Endodermal cell (in vitro differentiated cells): ENCODE measurements around the gene CNKSR1. TPM values are rescaled to one million over a fixed set of nuclear protein-coding genes. Genes with fewer than 3 reads are reported as not detected.

Experiments used
- DNase-seq: peaks from one replicate; pipeline ENCODE4 v3.0.0-alpha.2; 2017
- H3K27ac ChIP-seq: 2 replicates; pipeline ENCODE4 v1.5.1; 2013; ENCODE audit warnings: mild to moderate bottlenecking, low read depth, low read length, moderate library complexity
- H3K27me3 ChIP-seq: 2 replicates; pipeline ENCODE4 v1.6.1; 2013; ENCODE audit warnings: mild to moderate bottlenecking, low read length, moderate library complexity; ENCODE audit not compliant: insufficient read depth, control insufficient read depth, poor library complexity, severe bottlenecking
- H3K36me3 ChIP-seq: 2 replicates; pipeline ENCODE4 v1.7.0; 2013; ENCODE audit warnings: mild to moderate bottlenecking, low read length, moderate library complexity; ENCODE audit not compliant: control insufficient read depth, insufficient read depth
- H3K4me1 ChIP-seq: one replicate; pipeline ENCODE4 v1.7.0; 2013; ENCODE audit warnings: low read length; ENCODE audit not compliant: control insufficient read depth, insufficient read depth
- H3K4me3 ChIP-seq: 2 replicates; pipeline ENCODE4 v1.5.1; 2013; ENCODE audit warnings: mild to moderate bottlenecking, low read length, moderate library complexity
- H3K9ac ChIP-seq: 2 replicates; pipeline ENCODE4 v1.6.1; 2013; ENCODE audit warnings: mild to moderate bottlenecking, low read length, moderate library complexity; ENCODE audit not compliant: poor library complexity, severe bottlenecking; ENCODE audit errors: extremely low read depth
- H3K9me3 ChIP-seq: 2 replicates; pipeline ENCODE4 v1.6.1; 2013; ENCODE audit warnings: mild to moderate bottlenecking, low read length, moderate library complexity; ENCODE audit not compliant: control insufficient read depth
- H3K27ac Mint-ChIP-seq: 2 replicates; pipeline ENCODE4 v1.8.0; 2020; ENCODE audit warnings: mixed read lengths
- H3K27me3 Mint-ChIP-seq: 2 replicates; pipeline ENCODE4 v1.8.0; 2021; ENCODE audit warnings: mild to moderate bottlenecking, mixed read lengths; ENCODE audit not compliant: insufficient read depth
- H3K36me3 Mint-ChIP-seq: 2 replicates; pipeline ENCODE4 v1.8.0; 2020; ENCODE audit warnings: low read depth, mixed read lengths
- H3K4me1 Mint-ChIP-seq: 2 replicates; pipeline ENCODE4 v1.8.0; 2020; ENCODE audit warnings: mixed read lengths
- H3K4me3 Mint-ChIP-seq: 2 replicates; pipeline ENCODE4 v1.8.0; 2020; ENCODE audit warnings: mild to moderate bottlenecking, moderate library complexity, mixed read lengths
- H3K9me3 Mint-ChIP-seq: 2 replicates; pipeline ENCODE4 v1.8.0; 2020; ENCODE audit warnings: mild to moderate bottlenecking, mixed read lengths
- WGBS, 2 experiments: methylation state at CpG; one replicate each; pipeline versions ENCODE4 v1.1.5 to v1.1.7; 2013; ENCODE audit warnings: missing lambda C conversion rate in 2 of 2, mixed read lengths in 1 of 2; ENCODE audit not compliant: insufficient coverage in 1 of 2, insufficient read length in 1 of 2; 5-methylcytosine and 5-hydroxymethylcytosine counted together
- total RNA-seq, 2 donors: library from RNA; stranded (reverse); fragmentation: NEBNext Ultra II Directional in 1 of 2; extraction: Animal tissue kit (Norgen Biotek cat#: 25700) in 1 of 2; gene quantifications; 2 replicates in 1 of 2; 3 replicates in 1 of 2; pipeline ENCODE4 v1.2.1, GENCODE V29; 2021
- TF ChIP-seq, protein P1 (sequence below): fragments of 200-600 bp; sonication (generic); conservative IDR thresholded peaks from 2 replicates; pipeline ENCODE4 v1.5.0; 2021; ENCODE audit warnings: antibody characterized with exemption, mild to moderate bottlenecking

CNKSR1 gene
- total RNA-seq, 2 donors from 2014 or later = 35.8 to 44.1 TPM

- TF ChIP-seq, protein P1, sequence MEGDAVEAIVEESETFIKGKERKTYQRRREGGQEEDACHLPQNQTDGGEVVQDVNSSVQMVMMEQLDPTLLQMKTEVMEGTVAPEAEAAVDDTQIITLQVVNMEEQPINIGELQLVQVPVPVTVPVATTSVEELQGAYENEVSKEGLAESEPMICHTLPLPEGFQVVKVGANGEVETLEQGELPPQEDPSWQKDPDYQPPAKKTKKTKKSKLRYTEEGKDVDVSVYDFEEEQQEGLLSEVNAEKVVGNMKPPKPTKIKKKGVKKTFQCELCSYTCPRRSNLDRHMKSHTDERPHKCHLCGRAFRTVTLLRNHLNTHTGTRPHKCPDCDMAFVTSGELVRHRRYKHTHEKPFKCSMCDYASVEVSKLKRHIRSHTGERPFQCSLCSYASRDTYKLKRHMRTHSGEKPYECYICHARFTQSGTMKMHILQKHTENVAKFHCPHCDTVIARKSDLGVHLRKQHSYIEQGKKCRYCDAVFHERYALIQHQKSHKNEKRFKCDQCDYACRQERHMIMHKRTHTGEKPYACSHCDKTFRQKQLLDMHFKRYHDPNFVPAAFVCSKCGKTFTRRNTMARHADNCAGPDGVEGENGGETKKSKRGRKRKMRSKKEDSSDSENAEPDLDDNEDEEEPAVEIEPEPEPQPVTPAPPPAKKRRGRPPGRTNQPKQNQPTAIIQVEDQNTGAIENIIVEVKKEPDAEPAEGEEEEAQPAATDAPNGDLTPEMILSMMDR = no peak
- no peak overlapping the region for H3K9ac ChIP-seq
- H3K27ac Mint-ChIP-seq = no peak overlapping the region
Measured at GRCh38 chr1:26200413-26200812, 23.1 kb downstream of the CNKSR1 start.

DNA sequence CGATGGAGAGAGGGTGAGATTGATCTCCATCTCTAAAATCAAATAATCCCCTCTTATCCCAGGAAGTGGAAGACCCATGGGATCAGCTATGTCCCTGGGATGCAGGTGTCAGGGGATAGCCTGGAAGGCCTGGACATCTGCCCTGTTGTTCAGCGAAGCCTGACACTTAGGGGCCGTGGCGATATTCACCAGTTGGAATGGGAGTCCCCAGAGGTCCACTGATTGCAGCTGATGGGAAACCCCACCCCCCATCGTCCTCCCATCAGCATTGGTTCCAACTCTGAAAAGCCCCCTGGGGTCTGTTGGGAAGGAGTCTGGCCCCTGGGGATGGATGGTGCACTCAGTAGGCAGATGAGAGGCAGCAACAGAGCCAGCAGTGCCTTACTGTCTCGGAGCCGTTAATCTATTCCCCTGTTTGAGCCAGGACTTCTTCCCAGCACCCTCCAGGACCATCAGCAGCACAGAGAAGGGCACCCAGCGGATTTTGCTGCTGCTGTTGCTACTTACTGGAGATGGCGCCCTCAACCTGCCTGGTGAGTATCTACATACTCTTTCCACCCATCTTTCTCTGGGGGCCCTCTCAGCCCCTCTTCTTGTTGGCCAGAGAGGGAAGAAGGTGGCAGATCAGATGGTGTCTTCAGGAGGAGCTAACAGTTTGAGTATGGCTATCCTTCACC, 26.5 kb downstream of the CNKSR1 start:
- H3K4me1 ChIP-seq = no peaks in the 10 kb centered on the region
- TF ChIP-seq, protein P1 = peak; percentile 58
- peak; percentile 69 for DNase-seq
- Mint-ChIP-seq H3K27ac (no peak overlapping the region), H3K9me3 (no peaks in the 10 kb centered on the region), H3K4me3 (no peak overlapping the region), H3K27me3 (peaks cover 9% of the 10 kb centered on the region), H3K4me1 (peaks cover 11% of the 10 kb centered on the region), H3K36me3 (no peaks in the 10 kb centered on the region)
- 73 to 76% methylated on average over 4 to 9 of the region's 9 CpGs for WGBS, 2 experiments
- H3K27me3 ChIP-seq = no peaks in the 10 kb centered on the region
- no peak overlapping the region for H3K9ac ChIP-seq
- H3K27ac ChIP-seq = no peak overlapping the region
- H3K9me3 ChIP-seq = no peaks in the 10 kb centered on the region
- no peak overlapping the region for H3K4me3 ChIP-seq
- no peaks in the 10 kb centered on the region for H3K36me3 ChIP-seq

More at GRCh38 chr1:26200413-26200812, 23.1 kb downstream of the CNKSR1 start:
- WGBS, 2 experiments = 90 to 95% methylated on average over 4 to 5 of the region's 5 CpGs
- H3K4me3 ChIP-seq = no peak overlapping the region
- H3K27ac ChIP-seq = no peak overlapping the region
- Mint-ChIP-seq H3K9me3 (no peaks in the 10 kb centered on the region), H3K27me3 (peaks cover 9% of the 10 kb centered on the region), H3K36me3 (no peaks in the 10 kb centered on the region), H3K4me3 (peak overlapping the region; percentile 54), H3K4me1 (peaks cover 11% of the 10 kb centered on the region)
- H3K36me3 ChIP-seq = no peaks in the 10 kb centered on the region
- no peaks in the 10 kb centered on the region for H3K27me3 ChIP-seq
- no peak for DNase-seq
- H3K4me1 ChIP-seq = no peaks in the 10 kb centered on the region
- H3K9me3 ChIP-seq = no peaks in the 10 kb centered on the region

- H3K36me3 Mint-ChIP-seq = no peaks in the 10 kb centered on the region
- TF ChIP-seq, protein P1 = no peak
- peaks cover 10% of the 10 kb centered on the region for H3K27me3 Mint-ChIP-seq
- Histone ChIP-seq H3K4me1 (no peaks in the 10 kb centered on the region), H3K36me3 (no peaks in the 10 kb centered on the region), H3K27ac (no peak overlapping the region), H3K4me3 (no peak overlapping the region), H3K9me3 (no peaks in the 10 kb centered on the region), H3K9ac (no peak overlapping the region), H3K27me3 (no peaks in the 10 kb centered on the region)
- H3K9me3 Mint-ChIP-seq = no peaks in the 10 kb centered on the region
- no peak for DNase-seq
- no peak overlapping the region for H3K27ac Mint-ChIP-seq
- no peak overlapping the region for H3K4me3 Mint-ChIP-seq
- H3K4me1 Mint-ChIP-seq = no peaks in the 10 kb centered on the region
- WGBS, 2 experiments = 90 to 100% methylated on average over 2 to 5 of the region's 5 CpGs
Measured at GRCh38 chr1:26210147-26210870, 33.0 kb downstream of the CNKSR1 start.
